Measurements from ENCODE around the gene SCFD2.
A peak's percentile ranks its signal among the peaks of the same experiment; 100 is the strongest.

The SCFD2 gene

GRCh38 chr4:52925531-52925968 is 440.3 kb downstream of the SCFD2 start:
- no peak for DNase-seq (ENCODE audit: low read depth)

- DNase-seq (ENCODE audit: low read depth): no peak
Observed at GRCh38 chr4:52919461-52919860, 446.4 kb downstream of the SCFD2 start.

GRCh38 chr4:52917817-52918216 is 448.0 kb downstream of the SCFD2 start:
- no peak for DNase-seq (ENCODE audit: low read depth)

- no peak for DNase-seq (ENCODE audit: low read depth)
Observed at GRCh38 chr4:52915730-52916300, 450.0 kb downstream of the SCFD2 start.

- no peak for DNase-seq (ENCODE audit: low read depth)
Observed at GRCh38 chr4:52915191-52915590, 450.7 kb downstream of the SCFD2 start.

GRCh38 chr4:52914051-52914605 is 451.7 kb downstream of the SCFD2 start:
- no peak for DNase-seq (ENCODE audit: low read depth)

- no peak for DNase-seq (ENCODE audit: low read depth)
Observed at GRCh38 chr4:52912608-52913007, 453.3 kb downstream of the SCFD2 start.

GRCh38 chr4:52911684-52912294 is 454.1 kb downstream of the SCFD2 start:
- peak; percentile 49 for DNase-seq (ENCODE audit: low read depth)

- DNase-seq (ENCODE audit: low read depth): no peak
Observed at GRCh38 chr4:52910115-52910514, 455.7 kb downstream of the SCFD2 start.

- no peak for DNase-seq (ENCODE audit: low read depth)
Observed at GRCh38 chr4:52907510-52907909, 458.4 kb downstream of the SCFD2 start.

GRCh38 chr4:52904421-52904820 is 461.4 kb downstream of the SCFD2 start:
- no peak for DNase-seq (ENCODE audit: low read depth)

- DNase-seq (ENCODE audit: low read depth): no peak
Observed at GRCh38 chr4:52903273-52903672, 462.6 kb downstream of the SCFD2 start.

GRCh38 chr4:52894443-52894842 is 471.4 kb downstream of the SCFD2 start:
- DNase-seq (ENCODE audit: low read depth): no peak

GRCh38 chr4:52892880-52893279 is 473.0 kb downstream of the SCFD2 start:
- no peak for DNase-seq (ENCODE audit: low read depth)

GRCh38 chr4:52891743-52892142 is 474.1 kb downstream of the SCFD2 start:
- no peak for DNase-seq (ENCODE audit: low read depth)

GRCh38 chr4:52890521-52890791 is 475.4 kb downstream of the SCFD2 start:
- DNase-seq (ENCODE audit: low read depth): no peak

- DNase-seq (ENCODE audit: low read depth): no peak
Observed at GRCh38 chr4:52889778-52890520, 475.9 kb downstream of the SCFD2 start.

GRCh38 chr4:52889354-52889753 is 476.5 kb downstream of the SCFD2 start:
- no peak for DNase-seq (ENCODE audit: low read depth)

GRCh38 chr4:52884994-52885393 is 480.9 kb downstream of the SCFD2 start:
- no peak for DNase-seq (ENCODE audit: low read depth)

GRCh38 chr4:52883707-52884669 is 481.9 kb downstream of the SCFD2 start:
- DNase-seq (ENCODE audit: low read depth): no peak

GRCh38 chr4:52883183-52883621 is 482.7 kb downstream of the SCFD2 start:
- no peak for DNase-seq (ENCODE audit: low read depth)

GRCh38 chr4:52880994-52881393 is 484.9 kb downstream of the SCFD2 start:
- DNase-seq (ENCODE audit: low read depth): no peak

Data from T follicular helper cell (primary cell).